HG03520 (cell line): ENCODE measurements around the gene BNIP5.

Source experiments
- ATAC-seq: cut with Tn5 transposase; IDR thresholded peaks from one replicate; pipeline ENCODE4 v1.9.1; 2021; ENCODE audit warnings: mild to moderate bottlenecking, moderate library complexity; ENCODE audit not compliant: unreplicated experiment

BNIP5 gene, protein sequence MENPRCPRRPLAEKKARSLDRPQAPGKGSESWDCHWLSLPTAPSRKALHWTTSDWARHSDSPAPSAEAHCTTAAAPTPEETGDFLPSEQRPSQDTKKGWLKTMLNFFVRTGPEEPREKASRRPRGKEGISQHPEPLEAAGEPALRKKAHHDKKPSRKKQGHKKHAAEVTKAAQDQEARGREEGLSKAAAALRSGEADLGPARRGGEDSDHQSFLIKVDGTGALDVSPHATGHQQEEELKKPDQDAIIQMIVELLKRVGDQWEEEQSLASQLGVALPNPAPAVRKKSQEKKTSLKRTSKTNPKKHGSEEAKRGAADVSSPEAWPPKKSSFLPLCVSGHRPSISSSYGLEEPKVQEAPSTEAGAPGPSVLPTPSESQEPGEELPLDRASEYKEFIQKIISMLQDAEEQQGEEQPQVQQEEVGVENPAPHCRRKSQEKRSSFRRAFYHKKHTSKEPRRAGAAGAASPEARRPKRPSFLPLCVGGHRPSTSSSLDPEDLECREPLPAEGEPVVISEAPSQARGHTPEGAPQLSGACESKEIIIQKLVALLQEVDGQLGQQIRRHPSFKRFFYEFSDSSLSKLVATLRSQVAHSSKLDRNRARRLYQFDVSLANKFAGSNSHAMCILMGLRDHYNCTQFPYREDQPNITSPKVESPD

DNA sequence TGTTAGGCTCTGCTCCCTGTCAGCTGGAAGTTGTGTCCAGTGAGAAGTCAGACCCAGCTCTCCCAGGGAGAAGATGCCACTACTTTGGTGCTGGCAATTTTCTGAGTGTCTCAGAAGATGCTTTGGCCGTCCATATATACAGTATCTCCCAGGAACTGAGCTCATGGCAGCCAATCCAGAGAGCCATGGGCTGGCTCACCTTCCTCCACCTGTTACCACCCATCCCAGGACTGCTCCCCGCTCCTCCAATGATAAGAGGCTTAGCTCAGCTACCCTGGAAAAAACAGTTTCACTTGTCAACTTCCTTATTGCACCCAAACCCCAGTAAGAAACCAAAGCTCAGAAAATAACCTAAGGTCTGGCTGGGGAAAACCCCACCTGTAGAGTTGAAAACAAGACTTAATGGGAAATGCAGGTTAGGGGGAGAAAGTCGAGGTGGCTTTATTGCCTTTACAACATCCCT lies at the start of gene BNIP5:
BNIP5 (minus strand) TSS at position 110 of the 463 bp plus-strand sequence. CDS start 6,198 bp downstream, outside the sequence.
- no peak for ATAC-seq

DNA sequence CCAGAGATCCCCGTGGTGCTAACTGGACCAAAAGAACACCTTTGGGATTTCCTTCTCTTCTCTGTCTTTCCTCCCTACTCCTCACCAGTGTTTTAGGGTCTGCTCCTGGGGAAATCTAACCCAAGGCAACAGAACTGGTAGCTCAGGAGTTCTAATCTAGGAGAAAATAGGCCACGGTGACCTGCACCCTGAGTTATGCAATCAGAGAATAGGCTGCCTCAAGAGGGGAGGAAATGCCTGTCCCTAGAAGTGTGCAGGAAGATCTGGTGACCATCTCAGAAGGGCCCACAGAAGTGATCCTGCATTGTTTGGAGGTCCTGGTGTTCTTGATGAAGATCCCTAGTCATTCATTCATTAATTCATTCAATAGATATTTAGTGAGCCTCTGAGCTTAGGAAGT lies 47.4 kb upstream of the BNIP5 start:
- ATAC-seq, result no peak

DNA sequence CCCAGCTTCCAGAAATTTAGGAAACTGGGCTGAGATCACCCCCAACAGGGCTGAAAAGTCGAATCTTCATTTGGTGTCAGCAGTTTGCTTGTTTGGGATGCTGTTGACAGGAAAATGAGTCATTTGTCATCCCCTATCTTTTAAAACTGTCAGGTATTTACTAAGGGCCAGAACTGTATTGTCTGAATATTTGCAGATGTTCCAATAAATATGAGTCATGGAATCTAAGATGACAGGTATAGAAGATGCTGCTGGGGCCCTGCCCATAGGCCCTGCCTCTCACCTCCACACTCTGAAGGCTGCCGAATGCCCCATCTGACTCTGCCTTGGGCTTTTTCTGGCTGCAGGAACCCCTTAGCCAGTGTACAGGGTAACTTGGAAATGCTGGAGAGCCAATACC lies 46.9 kb upstream of the BNIP5 start:
- no peak for ATAC-seq

DNA sequence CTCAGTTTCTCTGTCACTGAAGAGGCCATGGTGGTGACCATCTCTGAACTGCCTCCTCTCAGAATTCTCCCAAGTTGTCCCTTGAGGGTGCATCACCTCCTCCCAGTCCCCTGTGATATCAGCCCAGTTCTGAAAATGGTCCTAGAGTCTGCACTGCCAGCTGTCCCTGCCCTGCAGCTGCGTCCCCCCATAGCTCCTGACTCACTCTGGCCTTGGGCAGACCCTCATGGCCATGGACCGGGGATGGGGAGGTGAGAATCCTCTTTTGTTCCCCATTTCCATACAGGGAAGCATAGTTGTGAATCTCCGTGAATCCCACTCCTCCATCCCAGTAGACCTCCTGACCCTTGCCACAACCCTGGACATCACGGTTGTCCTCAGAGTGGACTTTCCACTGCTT lies 46.3 kb upstream of the BNIP5 start:
- ATAC-seq, result no peak

DNA sequence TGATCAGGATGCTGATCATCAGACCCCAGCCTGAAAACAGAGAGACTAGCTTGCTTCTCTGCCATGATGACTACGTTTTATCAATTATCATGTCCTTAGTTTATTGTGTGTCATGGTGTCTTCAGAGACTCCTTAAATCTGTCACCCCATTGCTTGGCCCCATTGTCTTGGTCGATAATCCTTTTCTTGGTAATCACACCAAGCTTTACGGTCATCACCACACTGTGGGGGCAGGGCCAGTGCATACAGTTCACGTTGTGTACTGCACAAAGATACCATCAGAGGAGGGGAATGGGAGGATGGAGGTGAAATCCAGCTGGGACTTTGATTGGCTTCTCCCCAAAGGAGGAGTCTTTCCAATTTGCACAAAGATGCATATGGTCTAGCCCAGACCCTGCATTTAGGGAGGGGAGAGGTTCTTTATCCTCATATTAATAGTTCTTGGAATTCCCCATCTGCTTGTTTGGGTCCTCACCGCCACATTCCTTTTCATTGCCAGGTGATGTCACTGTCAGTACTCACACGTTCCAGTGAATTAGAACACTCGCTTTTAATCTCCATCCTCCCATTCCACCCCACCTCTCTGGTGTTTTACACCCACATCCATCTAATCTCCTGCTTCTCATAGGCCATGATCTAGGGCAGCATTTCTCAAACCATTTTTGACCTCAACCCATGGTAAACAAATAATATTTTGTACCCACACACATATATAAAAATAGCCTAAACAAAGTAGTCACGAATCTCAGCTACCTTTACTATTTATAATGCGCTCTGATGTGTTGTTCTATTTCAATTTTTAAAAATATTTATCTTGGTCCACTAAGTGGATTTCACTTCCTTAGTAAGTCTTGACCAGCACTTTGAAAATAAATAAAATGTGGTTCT lies 45.1 kb upstream of the BNIP5 start:
- no peak for ATAC-seq

DNA sequence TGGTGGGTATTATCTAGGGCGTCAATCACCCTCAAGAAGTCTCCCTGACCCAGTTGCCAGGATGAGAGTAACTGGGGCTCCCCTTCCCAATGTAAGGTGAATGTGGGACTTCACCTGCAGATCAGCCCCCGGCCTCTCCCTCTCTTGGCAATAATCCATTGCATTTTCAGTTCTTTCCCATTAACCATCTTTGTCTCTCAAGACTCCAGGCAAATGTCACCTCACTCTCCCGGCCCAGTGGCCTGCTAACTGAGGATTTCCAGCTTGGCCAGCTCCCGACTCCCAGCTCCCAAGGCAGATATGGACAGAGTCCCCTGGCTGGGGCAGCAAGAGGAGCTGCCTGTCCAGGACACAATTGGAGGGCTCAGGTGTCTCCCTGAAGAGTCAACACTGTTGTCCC lies 43.5 kb upstream of the BNIP5 start:
- ATAC-seq, result no peak

DNA sequence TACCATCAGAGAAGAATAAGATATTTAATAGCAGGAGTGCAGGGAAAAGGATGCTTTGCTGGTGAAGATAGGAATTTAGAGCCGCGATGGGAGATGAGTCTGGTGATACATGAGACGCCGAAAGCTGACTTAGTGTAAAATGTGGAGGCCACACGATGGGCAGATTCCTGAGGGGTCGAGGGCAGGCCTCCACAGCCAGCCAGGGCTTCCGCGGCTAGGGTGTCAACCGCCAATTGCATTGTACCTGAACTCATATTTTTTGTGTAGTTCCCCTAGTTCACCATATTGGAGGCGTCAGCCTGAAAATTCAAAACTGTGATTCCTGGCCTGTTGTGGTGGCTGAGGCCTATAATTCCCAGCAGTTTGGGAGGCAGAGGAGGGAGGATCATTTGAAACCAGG lies 42.2 kb upstream of the BNIP5 start:
- ATAC-seq, result no peak

DNA sequence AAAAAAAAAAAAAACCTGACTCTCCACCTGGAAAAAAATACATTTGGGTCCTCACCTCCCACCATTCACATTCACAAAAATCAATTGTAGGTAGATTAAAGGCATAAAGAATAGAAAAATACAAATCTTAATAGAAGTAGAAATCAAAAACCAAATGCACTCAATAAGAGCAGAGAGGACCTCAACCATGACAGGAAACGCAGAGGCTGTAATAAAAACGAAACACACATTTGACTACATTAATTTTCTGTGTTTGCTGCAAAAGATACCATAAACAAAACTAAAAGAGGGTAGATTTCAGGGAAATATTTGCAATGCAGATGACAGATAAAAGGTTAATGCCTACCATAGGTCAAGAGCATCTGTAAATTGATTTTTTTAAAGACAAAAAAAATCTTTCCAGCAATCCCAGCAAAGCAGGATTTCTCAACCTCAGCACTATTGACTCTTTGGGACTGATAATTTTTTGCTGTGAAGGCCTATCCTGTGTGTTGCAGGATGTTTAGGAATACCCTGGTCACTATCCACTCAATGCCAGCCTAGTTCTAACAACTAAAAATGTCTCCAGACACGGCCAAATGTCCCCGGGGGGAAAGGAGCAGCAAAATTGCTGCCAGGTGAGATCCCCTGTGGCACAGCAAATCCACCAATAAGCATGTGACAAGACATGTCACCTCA lies 41.7 kb upstream of the BNIP5 start:
- ATAC-seq, result no peak

DNA sequence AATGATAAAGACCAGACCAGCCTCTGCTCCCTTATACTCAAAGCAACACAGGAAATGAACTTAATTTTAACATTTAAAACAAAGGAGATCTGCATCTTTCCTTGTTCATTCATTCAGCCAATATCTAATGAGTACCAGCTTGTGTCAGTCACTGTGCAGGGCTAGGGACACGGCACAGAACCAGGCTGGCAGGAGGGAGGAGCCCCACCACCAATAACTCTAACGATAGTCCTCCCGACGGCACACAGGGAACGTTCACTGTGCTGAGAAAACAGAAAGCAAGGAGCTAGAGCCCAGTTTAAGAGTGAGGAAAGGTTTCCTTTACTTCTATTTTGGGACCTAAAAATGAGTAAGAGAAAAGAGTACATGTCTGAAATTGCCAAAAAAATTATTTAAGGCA lies 40.9 kb upstream of the BNIP5 start:
- ATAC-seq, result no peak

DNA sequence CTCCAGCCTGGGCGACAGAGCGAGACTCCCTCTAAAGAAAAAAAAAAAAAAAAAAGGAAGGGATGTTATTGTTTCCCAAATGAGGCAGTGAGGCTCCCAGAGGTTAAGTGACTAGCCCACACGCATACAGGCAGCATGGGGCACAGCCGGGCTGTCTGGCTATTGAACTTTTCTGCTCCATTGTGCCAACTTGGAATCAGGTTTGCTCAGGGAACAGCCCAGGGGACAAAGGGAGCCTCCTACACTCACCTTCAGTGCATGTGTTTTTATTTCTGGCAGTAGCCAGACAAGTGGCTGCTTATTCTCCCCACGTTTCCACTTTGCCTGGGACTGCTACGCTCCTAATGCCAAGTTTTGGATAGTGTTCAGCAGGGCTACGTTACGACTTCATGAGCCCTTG lies 40.1 kb upstream of the BNIP5 start:
- no peak for ATAC-seq

DNA sequence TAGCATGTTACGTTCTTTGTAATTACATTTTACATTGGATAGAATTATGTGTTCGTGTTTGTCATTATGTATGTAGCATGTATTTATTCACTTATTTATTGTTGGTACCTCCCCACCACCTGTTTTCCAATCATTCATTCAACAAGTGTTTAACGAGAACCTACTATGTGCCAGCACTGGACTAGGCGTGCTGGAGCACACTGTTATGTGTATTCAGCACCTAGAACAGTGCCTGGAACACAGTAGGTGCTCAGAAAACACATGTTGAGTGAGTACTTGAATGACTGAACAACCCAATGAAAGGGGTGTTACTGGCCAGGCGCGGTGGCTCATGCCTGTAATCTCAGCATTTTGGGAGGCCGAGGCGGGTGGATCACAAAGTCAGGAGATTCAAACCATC lies 39.5 kb upstream of the BNIP5 start:
- ATAC-seq, result no peak

DNA sequence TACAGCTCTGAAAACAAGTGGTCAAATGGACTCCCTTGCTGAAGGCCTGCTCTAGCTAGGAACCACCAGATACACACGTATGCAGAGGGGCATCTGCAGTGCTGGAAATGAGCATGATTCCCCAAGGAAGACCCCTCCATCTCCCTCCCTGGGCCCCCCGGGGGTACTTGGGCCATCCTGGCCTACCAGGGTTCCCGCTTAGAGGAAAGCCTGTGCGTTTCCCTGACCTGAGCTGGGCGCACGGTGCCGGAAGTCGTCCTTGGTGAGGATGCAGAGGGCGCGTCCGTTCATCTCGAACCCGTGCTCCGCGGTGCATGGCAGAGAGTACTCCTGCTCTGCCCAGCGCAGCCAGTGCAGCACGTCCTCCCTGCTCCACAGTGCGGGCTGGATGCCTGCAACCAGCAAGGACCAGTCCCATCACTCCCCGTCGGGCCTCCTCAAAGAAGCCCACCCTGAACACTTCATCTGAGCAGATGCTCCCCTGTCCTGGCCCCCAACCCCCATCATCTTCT lies 39.0 kb upstream of the BNIP5 start:
- ATAC-seq, result no peak

DNA sequence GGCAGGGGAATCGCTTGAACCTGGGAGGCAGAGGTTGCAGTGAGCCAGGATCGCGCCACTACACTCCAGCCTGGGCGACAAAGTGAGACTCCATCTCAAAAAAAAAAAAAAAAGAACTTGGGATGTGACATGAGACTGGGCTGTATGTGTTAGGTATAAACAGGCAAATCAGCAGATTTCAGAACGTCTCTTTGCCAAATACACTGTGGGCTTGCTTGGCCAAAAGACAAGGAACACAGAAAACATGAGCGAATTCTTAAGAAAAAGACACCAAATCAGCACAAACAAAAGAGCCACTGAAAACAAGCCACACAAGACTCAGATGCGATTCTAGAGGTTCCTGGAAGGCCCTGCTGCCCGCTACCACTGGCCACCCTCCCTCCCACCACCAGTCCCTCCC lies 38.3 kb upstream of the BNIP5 start:
- no peak for ATAC-seq

DNA sequence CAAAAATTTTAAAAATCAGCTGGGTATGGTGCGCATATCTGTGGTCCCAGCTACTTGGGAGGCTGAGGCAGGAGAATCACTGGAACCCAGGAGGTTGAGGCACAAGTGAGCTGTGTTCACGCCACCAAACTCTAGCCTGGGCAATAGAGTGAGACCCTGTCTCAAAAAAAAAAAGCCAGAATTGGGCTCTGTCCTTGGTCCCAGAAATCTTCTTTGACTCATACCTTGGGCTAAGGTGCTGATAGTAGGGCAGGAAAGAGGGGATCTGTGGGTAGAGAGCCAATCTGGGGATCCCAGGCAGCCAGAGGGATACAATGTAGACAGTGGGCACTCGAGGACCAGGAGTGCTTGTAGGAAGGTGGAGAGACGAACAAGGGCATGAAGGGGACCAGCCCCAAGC lies 37.5 kb upstream of the BNIP5 start:
- no peak for ATAC-seq

DNA sequence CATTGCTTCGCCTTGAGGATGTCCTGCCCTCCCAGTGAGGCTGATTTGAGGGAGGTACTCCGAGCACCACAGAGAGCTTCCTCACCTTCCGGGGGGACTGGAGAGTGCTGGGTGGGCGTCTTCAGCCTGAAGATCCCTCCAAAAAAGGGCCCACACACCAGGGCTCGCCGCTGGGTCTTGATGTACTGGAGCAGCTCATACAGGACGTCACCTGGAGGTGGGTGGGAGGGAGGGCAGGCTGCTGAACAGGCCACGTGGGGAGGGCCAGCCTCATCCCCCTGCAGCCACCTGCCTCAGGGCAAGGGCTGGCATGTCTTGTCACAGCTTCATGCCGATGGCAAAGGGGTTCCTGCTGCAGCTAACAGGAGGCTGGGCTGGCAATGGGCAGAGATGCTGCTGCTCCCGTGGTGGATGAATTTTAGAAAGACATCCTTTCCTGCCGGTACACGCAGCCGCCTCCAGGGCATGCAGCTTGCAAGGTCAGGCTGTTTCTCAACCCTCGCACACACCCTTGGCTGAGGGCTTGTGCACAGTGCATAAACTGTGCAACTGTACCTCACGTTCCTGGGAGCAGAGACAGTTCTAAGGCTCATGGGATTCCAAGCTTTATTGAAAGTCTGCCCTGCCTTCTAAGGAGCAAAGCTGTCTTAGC lies 36.8 kb upstream of the BNIP5 start:
- no peak for ATAC-seq

DNA sequence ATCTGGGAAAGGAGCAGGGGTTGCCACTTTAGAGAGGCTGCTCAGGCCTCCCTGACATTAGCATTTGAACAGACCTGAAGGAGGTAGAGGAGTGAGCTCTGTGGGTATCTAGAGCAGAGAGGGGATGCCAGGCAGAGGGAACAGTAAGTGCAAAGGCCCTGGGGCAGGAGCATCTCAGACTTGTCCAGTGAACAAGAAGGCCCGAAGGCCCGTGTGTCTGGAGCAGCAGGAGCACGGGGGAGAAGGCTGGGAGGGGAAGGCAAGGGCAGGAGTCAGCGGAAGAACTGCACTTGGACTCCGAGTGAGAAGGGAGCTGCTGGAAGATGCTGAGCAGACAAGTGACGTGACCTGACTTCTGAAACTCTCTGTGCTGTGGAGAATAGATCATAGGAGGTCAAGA lies 35.4 kb upstream of the BNIP5 start:
- ATAC-seq, result no peak

DNA sequence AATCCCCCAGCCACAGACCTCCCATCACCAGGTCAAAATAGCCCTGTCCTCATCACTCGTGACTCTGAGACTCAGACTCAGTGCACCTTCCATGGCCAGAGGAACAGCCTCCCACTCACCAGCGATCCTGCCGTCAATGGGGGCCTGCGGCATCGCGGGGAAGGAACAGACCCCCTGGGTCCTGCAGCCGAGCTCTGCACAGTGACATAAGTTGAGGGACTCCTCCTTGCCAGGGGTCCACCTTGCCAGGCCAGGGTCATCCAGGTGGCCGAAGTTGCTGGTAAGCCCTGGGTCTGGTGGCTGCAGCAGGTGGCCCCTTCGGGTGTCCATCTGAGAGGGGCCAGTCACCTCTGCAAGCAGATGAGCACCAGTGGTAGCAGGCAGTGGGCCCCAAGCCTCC lies 34.5 kb upstream of the BNIP5 start:
- no peak for ATAC-seq

DNA sequence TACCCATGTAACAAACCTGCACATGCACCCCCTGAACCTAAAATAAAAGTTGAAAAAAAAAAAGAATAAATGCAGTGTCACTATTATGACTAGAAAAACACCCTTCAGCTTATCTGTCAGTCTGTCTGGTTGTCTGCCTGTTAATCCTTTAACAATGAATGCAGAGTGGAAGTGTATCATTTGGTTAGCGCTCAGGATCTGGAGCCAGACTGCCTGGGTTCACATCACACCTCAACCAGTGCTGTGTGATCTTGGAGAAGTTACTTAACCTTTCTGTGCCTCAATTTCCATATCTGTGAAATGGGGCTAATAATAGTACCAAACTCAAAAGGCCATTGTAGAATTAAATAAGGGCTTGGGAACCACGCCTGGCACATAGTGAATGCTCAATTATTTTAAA lies 34.0 kb upstream of the BNIP5 start:
- no peak for ATAC-seq

DNA sequence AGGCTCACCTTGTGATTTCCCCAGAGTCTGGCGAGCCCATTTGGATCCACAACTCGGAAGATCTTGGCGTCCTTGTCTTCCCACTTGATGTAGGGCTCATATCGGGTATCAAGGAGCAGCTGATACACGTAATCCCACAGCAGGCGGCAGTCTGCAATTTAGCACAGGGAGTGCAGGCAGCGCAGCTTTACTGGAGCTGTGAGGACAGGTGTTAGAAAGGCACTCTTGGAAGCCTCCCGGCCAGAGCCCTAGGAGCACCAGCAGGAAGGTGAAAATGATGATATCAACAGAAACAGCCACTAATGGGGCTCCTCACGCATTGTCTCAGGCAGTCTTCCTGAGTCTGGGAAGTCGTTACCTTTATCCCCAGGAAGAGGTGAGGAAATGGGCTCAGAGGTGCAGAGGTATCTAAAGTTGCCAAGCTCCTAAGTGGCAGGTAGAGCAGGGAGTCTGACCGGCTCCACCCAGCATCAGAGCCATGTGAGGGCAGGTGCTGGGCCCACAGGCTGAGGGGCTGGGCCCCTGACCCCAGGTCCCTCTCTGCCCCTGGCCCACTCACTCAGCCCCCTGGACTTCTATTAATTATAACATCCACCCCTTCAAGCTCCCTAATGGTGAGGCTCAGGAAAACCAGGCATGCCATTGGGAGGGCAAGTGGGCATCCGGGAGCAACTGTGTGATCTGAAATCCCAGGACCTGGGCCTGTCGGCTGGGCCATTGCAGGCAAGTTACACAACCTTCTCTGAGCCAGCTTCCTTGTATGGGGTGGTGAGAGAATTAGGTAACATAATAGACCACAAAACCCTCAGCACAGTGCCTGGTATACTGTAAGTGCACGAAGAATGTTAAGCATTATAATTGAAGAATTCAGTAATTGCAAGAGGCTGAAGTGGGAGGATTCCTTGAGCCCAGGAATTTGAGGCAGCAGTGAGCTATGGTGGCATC lies 32.5 kb upstream of the BNIP5 start:
- no peak for ATAC-seq
